HEK293T (cell line): Measurements from ENCODE around the gene PRADC1.
"Not testable (repeated sequence)": the region's sequence is repeated elsewhere in the genome, so short reads cannot be mapped to it uniquely, and the experiment has no call there.

ENCODE experiments used
- CTCF ChIA-PET: fragments of 350-600 bp; formaldehyde crosslinking; extraction: SDS; loops from one replicate; lab custom pipeline; 2021; ENCODE audit warnings: antibody characterized with exemption, inconsistent platforms; lab: Yijun Ruan, JAX
- POLR2A ChIA-PET: fragments of 350-600 bp; formaldehyde crosslinking; extraction: SDS; loops from one replicate; lab custom pipeline; 2020; ENCODE audit warnings: antibody characterized with exemption, inconsistent platforms; lab: Yijun Ruan, JAX
- DNase-seq: peaks from one replicate; pipeline ENCODE4 v3.0.0; 2012; ENCODE audit warnings: mixed read lengths; ENCODE audit errors: extremely low spot score
- ARNT ChIP-seq: fragments of 450-650 bp; IDR thresholded peaks from 2 replicates; pipeline ENCODE4 v1.6.1; 2017; ENCODE audit warnings: mild to moderate bottlenecking
- BHLHE40 ChIP-seq: fragments of 450-650 bp; IDR thresholded peaks from 2 replicates; pipeline ENCODE4 v1.6.1; 2016; ENCODE audit warnings: mild to moderate bottlenecking, moderate library complexity, borderline replicate concordance
- CTBP1 ChIP-seq: fragments of 450-650 bp; IDR thresholded peaks from 2 replicates; pipeline ENCODE4 v1.6.1; 2016; ENCODE audit warnings: borderline replicate concordance
- ELF4 ChIP-seq: fragments of 450-650 bp; IDR thresholded peaks from 2 replicates; pipeline ENCODE4 v1.6.1; 2017; ENCODE audit warnings: antibody characterized with exemption
- FOXA1 ChIP-seq: fragments of 450-650 bp; IDR thresholded peaks from 2 replicates; pipeline ENCODE4 v1.6.1; 2016; ENCODE audit warnings: mild to moderate bottlenecking
- FOXK2 ChIP-seq: fragments of 450-650 bp; IDR thresholded peaks from 2 replicates; pipeline ENCODE4 v1.6.1; 2016; ENCODE audit warnings: mild to moderate bottlenecking
- FOXM1 ChIP-seq: fragments of 450-650 bp; IDR thresholded peaks from 2 replicates; pipeline ENCODE4 v1.6.1; 2017; ENCODE audit warnings: mild to moderate bottlenecking, borderline replicate concordance
- HDGF ChIP-seq: fragments of 450-650 bp; IDR thresholded peaks from 2 replicates; pipeline ENCODE4 v1.6.1; 2017; ENCODE audit warnings: antibody characterized with exemption, borderline replicate concordance
- L3MBTL2 ChIP-seq: fragments of 450-650 bp; conservative IDR thresholded peaks from 2 replicates; pipeline ENCODE4 v1.6.1; 2016; ENCODE audit warnings: mild to moderate bottlenecking
- LEF1 ChIP-seq: fragments of 450-650 bp; IDR thresholded peaks from 2 replicates; pipeline ENCODE4 v1.6.1; 2017; ENCODE audit warnings: mild to moderate bottlenecking, borderline replicate concordance
- NFRKB ChIP-seq: fragments of 450-650 bp; IDR thresholded peaks from 2 replicates; pipeline ENCODE4 v1.6.1; 2016; ENCODE audit warnings: mild to moderate bottlenecking, moderate library complexity
- SP1 ChIP-seq: fragments of 450-650 bp; IDR thresholded peaks from 2 replicates; pipeline ENCODE4 v1.6.1; 2017
- SUZ12 ChIP-seq: fragments of 450-650 bp; IDR thresholded peaks from 2 replicates; pipeline ENCODE4 v1.6.1; 2016; ENCODE audit warnings: mild to moderate bottlenecking
- TARDBP ChIP-seq: fragments of 450-650 bp; IDR thresholded peaks from 2 replicates; pipeline ENCODE4 v1.6.1; 2016
- ZNF384 ChIP-seq: fragments of 450-650 bp; IDR thresholded peaks from 2 replicates; pipeline ENCODE4 v1.6.1; 2016
- TF ChIP-seq, protein P1 (sequence below): fragments of 450-650 bp; IDR thresholded peaks from 2 replicates; pipeline ENCODE4 v1.6.1; 2016

Gene PRADC1

DNA sequence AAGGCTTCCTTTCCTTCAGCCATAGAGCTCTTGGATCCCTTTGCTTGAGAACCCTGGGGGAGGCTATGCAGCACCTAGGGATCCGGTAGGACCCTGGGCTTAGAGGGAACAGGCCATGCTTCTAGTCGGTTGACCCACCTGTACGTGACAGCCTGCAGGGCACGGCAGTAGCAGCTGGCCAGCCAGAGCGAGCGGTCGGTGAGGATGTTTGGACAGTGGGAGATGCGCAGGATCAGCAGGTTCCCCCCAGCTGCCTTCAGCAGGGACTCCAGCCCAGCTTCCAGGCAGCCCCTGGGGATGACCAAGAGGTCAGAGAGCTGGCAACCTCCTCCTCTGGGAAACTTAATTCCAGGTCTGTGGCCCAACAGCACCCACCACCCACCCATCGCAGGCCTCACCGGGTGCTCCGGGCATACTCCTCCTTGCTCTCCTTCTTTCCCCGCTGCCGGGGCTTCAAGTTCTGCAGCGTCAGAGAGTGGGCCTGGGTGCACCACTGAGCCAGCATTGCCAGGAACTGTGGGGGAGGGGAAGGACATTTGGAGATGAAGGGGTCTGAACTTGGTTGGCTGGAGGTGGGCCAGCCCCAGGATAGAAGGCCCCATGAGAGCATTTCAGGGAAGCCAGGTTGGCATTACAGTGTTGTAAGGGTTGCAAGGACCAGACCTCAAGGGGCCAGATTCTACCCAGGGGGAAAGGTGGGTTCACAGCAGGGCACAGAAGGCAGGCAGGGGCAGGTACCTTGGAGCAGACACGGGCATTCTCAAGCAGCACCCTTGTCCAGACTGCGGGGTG, 30.7 kb upstream of the PRADC1 start:
- ChIA-PET POLR2A (no interaction called here), CTCF (no interaction called here)
- no peak for TF ChIP-seq BHLHE40
- TF ChIP-seq, protein P1, sequence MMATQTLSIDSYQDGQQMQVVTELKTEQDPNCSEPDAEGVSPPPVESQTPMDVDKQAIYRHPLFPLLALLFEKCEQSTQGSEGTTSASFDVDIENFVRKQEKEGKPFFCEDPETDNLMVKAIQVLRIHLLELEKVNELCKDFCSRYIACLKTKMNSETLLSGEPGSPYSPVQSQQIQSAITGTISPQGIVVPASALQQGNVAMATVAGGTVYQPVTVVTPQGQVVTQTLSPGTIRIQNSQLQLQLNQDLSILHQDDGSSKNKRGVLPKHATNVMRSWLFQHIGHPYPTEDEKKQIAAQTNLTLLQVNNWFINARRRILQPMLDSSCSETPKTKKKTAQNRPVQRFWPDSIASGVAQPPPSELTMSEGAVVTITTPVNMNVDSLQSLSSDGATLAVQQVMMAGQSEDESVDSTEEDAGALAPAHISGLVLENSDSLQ: no peak
- TF ChIP-seq ARNT: no peak
- no peak for TF ChIP-seq FOXA1
- TF ChIP-seq SP1: no peak
- TF ChIP-seq NFRKB: no peak
- TF ChIP-seq CTBP1: no peak
- DNase-seq: no peak

DNA sequence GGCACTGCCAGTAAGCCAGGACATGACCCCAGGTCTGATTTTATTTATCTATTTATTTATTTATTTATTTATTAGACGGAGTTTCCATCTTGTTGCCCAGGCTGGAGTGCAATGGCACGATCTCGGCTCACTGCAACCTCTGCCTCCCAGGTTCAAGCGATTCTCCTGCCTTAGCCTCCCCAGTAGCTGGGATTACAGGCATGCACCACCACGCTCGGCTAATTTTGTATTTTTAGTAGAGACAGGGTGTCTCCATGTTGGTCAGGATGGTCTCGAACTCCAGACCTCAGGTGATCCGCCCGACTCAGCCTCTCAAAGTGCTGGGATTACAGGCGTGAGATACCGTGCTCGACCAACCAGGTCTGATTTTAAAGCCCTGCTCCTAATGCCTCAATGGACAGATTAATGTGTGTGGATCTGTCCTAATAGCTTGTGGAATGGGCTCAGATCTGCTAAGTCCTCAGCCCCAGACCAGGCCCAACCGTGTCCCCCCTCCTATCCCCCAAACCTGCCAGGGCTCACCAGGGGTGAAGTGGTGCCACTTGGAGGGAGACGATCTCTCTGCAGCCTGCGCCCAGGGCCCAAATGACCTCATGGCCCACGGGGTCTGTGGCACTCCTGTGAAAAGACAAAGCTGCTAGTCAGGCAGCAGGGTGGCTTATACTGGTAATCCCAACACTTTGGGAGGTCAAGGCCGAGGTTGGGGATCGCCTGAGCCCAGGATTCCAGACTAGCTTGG, 29.8 kb upstream of the PRADC1 start:
- POLR2A ChIA-PET, CTCF ChIA-PET, DNase-seq: not testable (repeated sequence)

DNA sequence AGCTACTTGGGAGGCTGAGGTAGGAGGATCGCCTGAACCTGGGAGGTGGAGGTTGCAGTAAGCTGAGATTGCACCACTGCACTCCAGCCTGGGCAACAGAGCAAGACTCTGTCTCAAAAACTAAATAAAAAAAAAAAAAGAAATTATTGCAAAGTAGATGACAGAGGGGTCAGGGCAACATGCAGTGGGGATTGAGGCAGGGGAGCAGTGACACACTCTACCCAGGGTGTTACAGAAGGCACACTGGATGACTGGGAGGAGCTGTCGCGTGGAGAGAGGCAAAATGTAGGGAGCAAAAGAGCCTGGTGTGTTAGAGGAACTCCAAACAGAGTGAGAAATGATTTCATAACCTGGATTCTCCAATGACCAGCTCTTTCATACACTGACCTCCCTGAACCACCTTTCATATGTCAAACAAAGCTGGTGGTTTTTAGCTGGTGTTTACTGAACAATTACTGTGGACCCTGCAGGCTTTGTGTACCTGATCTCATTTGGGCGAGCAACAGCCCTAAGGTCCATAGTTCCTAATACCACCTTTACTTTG, 29.1 kb upstream of the PRADC1 start:
- DNase-seq: no peak
- ChIA-PET CTCF (no interaction called here), POLR2A (no interaction called here)
- no peak for TF ChIP-seq LEF1
- TF ChIP-seq, protein P1: no peak

DNA sequence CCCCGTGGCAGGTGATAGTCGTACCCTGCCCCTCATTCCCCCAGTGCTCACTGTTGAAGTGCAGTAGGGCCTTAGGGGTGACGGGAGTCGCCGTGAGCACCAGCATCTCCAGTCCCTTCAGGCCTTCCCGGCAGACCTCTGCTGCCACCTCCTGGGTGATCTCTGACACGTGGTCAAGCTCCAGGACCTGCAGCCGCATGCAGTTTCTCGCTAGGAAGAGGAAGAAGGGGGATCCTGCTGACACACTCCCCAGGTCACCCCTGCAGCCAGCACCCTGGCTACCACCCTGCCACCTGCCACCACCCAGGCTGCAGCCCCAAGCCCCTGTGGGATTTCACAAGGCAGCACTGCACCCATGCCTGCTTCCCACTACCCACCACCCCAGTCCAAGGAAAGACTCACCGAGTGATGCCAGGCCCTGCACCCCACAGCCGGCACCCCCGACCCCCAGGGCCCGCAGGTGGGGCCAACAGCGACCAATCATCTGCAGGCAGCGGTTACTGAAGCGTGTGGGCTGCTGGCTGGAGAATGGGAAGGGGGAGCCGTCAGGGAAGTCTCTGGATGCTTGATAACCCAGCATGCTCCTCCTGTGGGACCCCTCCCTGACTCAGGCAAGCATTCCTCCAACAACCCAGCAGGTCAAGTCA, 27.4 kb upstream of the PRADC1 start:
- ChIA-PET CTCF (interaction anchor here (1.0 kb wide), 1 partner anchor 167 kb away, joined by 3 read pairs; no protein-coding TSS in a partner anchor), POLR2A (interaction anchor here (0.9 kb wide), 1 partner anchor 13 kb away, joined by 4 read pairs; no protein-coding TSS in a partner anchor)
- TF ChIP-seq L3MBTL2 (no peak), BHLHE40 (no peak), SUZ12 (no peak), HDGF (no peak), FOXK2 (no peak), TARDBP (no peak), CTBP1 (no peak), SP1 (no peak), ZNF384 (no peak), LEF1 (no peak), FOXM1 (no peak), ELF4 (no peak)
- TF ChIP-seq, protein P1: no peak
- peak; percentile 75 for DNase-seq

DNA sequence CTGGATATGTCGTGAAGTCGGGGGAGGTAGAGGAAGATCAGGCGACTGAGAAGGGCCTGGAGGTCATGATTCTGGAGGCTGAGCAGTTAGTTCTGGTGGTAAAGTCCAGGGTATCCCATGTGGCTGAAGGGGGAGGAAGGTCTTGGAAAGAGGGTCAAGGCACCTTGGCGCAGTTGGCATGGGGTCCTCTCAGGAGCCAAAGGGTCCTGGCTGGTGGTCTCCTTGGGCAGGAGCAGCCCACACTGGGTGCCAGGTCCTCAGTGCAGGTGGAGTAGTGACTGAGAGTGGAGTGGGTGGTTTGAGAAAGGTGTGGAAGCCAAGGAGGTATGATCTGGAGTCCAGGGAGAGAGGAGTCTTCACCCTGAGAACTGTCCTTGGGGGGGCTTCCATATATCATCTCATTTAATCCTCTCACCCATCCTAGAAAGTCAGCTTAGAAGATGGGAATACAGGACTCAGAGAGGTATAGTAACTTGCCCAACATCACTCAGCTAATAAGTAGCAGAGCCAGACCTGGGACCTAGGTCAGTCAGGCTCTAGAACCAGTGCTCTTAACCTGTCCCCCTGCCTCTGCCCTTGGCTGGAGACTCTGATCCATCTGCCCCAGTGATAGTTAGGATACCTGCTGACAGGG, 26.8 kb upstream of the PRADC1 start:
- no peak for DNase-seq
- TF ChIP-seq, protein P1: no peak
- TF ChIP-seq NFRKB (no peak), TARDBP (no peak), ARNT (no peak), ZNF384 (no peak), SP1 (no peak), FOXA1 (no peak)
- CTCF ChIA-PET: interaction anchor here (1.0 kb wide), 1 partner anchor 166 kb away, joined by 3 read pairs; no protein-coding TSS in a partner anchor
- POLR2A ChIA-PET: interaction anchor here (0.9 kb wide), 1 partner anchor 14 kb away, joined by 4 read pairs; no protein-coding TSS in a partner anchor
